ENCODE results near the gene ZDHHC14.

ZDHHC14 gene

DNA sequence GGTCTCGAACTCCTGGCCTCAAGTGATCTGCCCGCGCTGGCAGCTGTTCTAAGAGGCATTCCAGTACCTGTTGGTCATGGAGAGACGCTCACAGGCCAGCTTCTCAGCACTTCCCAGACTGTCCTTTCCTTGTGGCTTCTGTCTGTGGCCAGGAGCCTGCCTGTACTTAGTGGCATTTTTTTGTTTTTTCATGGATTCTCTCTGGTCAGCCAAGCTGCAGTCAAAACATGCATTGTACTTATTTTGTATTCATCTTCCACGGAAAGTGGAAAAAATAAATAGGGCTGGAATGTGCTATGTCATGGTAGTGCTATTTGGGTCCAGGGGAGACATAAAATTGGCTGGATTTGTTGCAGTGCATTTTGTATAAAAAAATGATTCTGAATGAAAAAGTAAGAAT lies 29.1 kb downstream of the ZDHHC14 start:
- H3K9ac ChIP-seq (ENCODE audit: low read length) = no peak overlapping the region
- H3K4me1 ChIP-seq (ENCODE audit: insufficient read depth, low read length) = no peaks in the 10 kb centered on the region
- H3K27ac ChIP-seq (ENCODE audit: low read depth, low read length) = no peak overlapping the region
- no peak overlapping the region for H3K4me3 ChIP-seq (ENCODE audit: low read depth in 1 of 2, low read length in 2 of 2)
- H3K9me3 ChIP-seq (ENCODE audit: low read length) = no peaks in the 10 kb centered on the region
- no peaks in the 10 kb centered on the region for H3K27me3 ChIP-seq (ENCODE audit: control insufficient read depth in 1 of 2, insufficient read depth in 2 of 2, low read length in 2 of 2)
- no peaks in the 10 kb centered on the region for H3K36me3 ChIP-seq (ENCODE audit: insufficient read depth, low read length)

DNA sequence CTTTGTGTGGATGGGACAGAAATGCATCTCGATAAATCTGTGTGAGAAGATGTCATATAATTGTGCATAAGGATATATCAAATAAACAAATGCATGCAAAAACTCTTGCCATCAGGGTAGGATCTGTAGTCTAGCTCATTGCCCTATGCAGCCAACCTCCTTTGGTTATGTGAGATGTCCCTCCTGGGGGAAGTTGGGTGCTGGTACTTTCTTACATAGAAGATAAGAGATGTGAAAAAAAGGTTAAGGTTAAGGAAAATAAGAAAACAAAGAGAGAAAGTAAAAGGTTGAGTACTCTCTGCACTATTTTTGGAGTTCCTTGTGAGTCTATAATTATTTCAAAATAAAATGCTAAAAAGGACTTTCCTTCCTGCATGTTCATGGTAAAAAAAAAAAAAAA lies 30.4 kb downstream of the ZDHHC14 start:
- H3K9ac ChIP-seq (ENCODE audit: low read length) = no peak overlapping the region
- H3K27me3 ChIP-seq (ENCODE audit: control insufficient read depth in 1 of 2, insufficient read depth in 2 of 2, low read length in 2 of 2) = no peaks in the 10 kb centered on the region
- no peak overlapping the region for H3K27ac ChIP-seq (ENCODE audit: low read depth, low read length)
- no peaks in the 10 kb centered on the region for H3K4me1 ChIP-seq (ENCODE audit: insufficient read depth, low read length)
- no peak overlapping the region for H3K4me3 ChIP-seq (ENCODE audit: low read depth in 1 of 2, low read length in 2 of 2)
- no peaks in the 10 kb centered on the region for H3K9me3 ChIP-seq (ENCODE audit: low read length)
- H3K36me3 ChIP-seq (ENCODE audit: insufficient read depth, low read length) = no peaks in the 10 kb centered on the region

DNA sequence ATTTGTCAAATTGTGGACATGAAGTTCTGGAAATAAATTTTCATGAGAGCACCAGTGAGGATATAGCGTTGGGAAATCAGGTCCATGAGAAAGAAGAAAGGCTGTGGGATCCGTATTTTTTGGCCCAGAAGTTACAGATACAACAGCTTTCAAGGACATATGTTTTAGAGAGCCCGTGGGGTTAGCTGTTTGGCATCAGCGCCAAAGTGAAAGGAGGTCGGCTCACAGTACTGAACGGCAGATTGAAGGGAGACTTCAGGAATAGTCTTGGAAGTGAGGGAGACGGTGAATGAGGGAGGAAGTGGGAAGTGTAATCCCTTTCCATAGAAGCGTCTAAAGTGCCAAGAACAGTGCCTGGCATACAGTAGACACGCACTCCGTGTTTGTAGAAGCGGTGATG lies 31.8 kb downstream of the ZDHHC14 start:
- Histone ChIP-seq H3K36me3 (ENCODE audit: insufficient read depth, low read length) (no peaks in the 10 kb centered on the region), H3K4me3 (ENCODE audit: low read depth in 1 of 2, low read length in 2 of 2) (no peak overlapping the region), H3K27ac (ENCODE audit: low read depth, low read length) (no peak overlapping the region)

DNA sequence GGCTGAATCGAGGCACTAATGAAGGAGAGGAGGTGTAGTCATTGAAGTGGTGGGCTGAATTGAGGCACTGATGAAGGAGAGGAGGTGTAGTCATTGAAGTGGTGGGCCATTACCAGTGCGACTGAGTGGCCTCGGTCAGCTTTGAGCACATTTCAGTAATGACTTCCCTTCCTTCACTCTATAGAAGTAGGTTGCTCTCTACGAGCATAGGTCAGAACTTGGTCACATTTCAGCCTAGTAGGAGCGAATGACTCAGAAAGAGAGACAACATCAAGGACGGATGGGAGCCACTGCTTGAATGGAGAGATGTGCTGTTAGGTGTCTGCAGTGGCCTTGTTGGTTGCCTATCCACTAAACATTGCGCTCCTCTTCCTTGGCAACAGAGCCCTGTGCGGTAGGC lies 39.5 kb downstream of the ZDHHC14 start:
- Histone ChIP-seq H3K36me3 (ENCODE audit: insufficient read depth, low read length) (no peaks in the 10 kb centered on the region), H3K9me3 (ENCODE audit: low read length) (no peaks in the 10 kb centered on the region), H3K9ac (ENCODE audit: low read length) (no peak overlapping the region), H3K27me3 (ENCODE audit: control insufficient read depth in 1 of 2, insufficient read depth in 2 of 2, low read length in 2 of 2) (no peaks in the 10 kb centered on the region), H3K4me1 (ENCODE audit: insufficient read depth, low read length) (no peaks in the 10 kb centered on the region), H3K4me3 (ENCODE audit: low read depth in 1 of 2, low read length in 2 of 2) (no peak overlapping the region), H3K27ac (ENCODE audit: low read depth, low read length) (no peak overlapping the region)

More for the DNA sequence above, 31.8 kb downstream of the ZDHHC14 start:
- Histone ChIP-seq H3K4me1 (ENCODE audit: insufficient read depth, low read length) (no peaks in the 10 kb centered on the region), H3K27me3 (ENCODE audit: control insufficient read depth in 1 of 2, insufficient read depth in 2 of 2, low read length in 2 of 2) (no peaks in the 10 kb centered on the region), H3K9me3 (ENCODE audit: low read length) (no peaks in the 10 kb centered on the region), H3K9ac (ENCODE audit: low read length) (no peak overlapping the region)

DNA sequence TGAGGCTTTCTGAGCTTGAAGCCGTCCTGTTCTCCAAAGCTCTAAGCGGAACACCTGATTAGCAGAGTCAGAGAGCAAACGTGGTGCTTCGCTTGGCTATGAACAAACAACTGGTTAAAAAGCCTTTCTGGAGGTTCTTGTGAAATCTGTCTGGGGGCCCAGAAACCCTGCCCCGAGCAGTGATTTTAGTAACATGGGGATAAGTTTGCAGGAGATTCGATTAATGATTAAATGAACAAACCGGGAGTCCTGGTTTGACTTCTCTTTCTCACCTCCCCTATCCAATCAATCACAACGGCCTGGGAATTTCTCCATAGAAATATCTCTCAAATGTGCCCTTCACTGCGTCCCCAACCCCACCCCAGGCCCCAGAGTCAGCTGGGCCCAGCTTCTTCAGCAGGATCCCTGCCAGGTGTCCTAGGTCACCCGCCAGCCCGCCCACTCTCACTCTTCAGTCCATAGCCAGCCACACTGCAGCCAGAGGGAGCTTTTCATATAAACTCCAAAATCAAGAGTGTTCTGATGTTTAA lies 43.6 kb downstream of the ZDHHC14 start:
- H3K4me1 ChIP-seq (ENCODE audit: insufficient read depth, low read length) = no peaks in the 10 kb centered on the region
- no peaks in the 10 kb centered on the region for H3K36me3 ChIP-seq (ENCODE audit: insufficient read depth, low read length)
- H3K27ac ChIP-seq (ENCODE audit: low read depth, low read length) = no peak overlapping the region
- no peak overlapping the region for H3K9ac ChIP-seq (ENCODE audit: low read length)
- no peak overlapping the region for H3K4me3 ChIP-seq (ENCODE audit: low read depth in 1 of 2, low read length in 2 of 2)
- no peaks in the 10 kb centered on the region for H3K9me3 ChIP-seq (ENCODE audit: low read length)
- no peaks in the 10 kb centered on the region for H3K27me3 ChIP-seq (ENCODE audit: control insufficient read depth in 1 of 2, insufficient read depth in 2 of 2, low read length in 2 of 2)

DNA sequence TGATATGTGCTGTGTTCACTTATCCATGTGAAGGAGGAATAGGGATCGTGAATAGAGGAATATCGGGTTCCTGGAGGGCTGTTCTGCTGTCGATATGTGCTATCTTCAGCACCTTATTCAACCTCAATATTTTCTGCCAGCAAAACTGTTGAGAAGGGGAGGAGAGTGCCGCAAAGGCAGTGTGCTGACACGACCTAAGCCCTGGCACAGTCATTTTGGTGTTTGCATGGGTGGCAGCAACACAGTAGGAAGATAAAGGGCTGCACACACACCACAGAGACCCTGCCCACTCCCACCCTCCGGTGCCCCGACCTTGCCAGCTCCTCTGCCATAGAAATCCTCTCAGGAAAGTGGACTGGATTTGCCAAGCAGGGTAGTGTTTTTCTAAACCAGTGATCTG lies 47.0 kb downstream of the ZDHHC14 start:
- Histone ChIP-seq H3K9ac (ENCODE audit: low read length) (no peak overlapping the region), H3K27me3 (ENCODE audit: control insufficient read depth in 1 of 2, insufficient read depth in 2 of 2, low read length in 2 of 2) (no peaks in the 10 kb centered on the region), H3K4me1 (ENCODE audit: insufficient read depth, low read length) (no peaks in the 10 kb centered on the region)

DNA sequence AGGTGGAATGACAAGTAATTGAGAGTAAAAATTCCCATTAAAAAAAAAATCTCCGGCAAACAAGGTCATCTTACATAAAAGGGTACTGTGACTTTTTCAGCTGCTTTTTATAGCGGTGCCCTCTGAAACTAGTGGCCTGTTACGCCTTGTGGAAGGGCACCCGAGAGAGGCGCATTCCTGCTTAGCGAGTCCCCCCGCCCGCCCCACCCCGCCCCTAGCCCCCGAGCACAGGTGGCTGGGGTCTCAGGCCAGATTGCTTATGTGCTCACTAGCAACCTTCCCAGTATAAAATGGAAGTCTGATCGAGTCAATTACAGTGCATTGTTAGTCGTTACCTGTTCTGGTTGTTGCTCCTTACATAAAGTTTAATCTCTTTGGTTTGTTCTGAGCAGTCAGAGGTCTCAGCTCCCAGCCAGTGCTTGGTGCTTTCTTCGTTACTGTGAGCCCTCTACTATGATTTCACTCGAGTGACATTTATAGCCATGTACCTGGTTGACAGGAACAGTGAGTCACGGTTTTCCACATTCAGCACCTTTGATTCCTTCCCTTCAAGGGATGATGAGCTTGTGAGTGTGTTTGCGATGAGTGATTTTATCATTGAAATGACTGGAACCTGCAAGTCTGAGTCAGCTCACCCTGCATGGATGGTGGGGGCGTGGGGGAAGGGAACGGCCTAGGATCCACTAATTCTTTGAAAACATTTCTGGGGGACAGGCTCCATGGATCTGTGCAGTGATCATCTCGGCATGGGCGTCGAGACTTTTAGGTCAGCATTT lies 47.6 kb downstream of the ZDHHC14 start:
- H3K27ac ChIP-seq (ENCODE audit: low read depth, low read length) = no peak overlapping the region
- no peaks in the 10 kb centered on the region for H3K4me1 ChIP-seq (ENCODE audit: insufficient read depth, low read length)
- no peaks in the 10 kb centered on the region for H3K36me3 ChIP-seq (ENCODE audit: insufficient read depth, low read length)
- H3K9me3 ChIP-seq (ENCODE audit: low read length) = no peaks in the 10 kb centered on the region
- no peak overlapping the region for H3K4me3 ChIP-seq (ENCODE audit: low read depth in 1 of 2, low read length in 2 of 2)
- no peaks in the 10 kb centered on the region for H3K27me3 ChIP-seq (ENCODE audit: control insufficient read depth in 1 of 2, insufficient read depth in 2 of 2, low read length in 2 of 2)
- no peak overlapping the region for H3K9ac ChIP-seq (ENCODE audit: low read length)

More for the DNA sequence above, 47.0 kb downstream of the ZDHHC14 start:
- Histone ChIP-seq H3K27ac (ENCODE audit: low read depth, low read length) (no peak overlapping the region), H3K4me3 (ENCODE audit: low read depth in 1 of 2, low read length in 2 of 2) (no peak overlapping the region), H3K36me3 (ENCODE audit: insufficient read depth, low read length) (no peaks in the 10 kb centered on the region), H3K9me3 (ENCODE audit: low read length) (no peaks in the 10 kb centered on the region)

DNA sequence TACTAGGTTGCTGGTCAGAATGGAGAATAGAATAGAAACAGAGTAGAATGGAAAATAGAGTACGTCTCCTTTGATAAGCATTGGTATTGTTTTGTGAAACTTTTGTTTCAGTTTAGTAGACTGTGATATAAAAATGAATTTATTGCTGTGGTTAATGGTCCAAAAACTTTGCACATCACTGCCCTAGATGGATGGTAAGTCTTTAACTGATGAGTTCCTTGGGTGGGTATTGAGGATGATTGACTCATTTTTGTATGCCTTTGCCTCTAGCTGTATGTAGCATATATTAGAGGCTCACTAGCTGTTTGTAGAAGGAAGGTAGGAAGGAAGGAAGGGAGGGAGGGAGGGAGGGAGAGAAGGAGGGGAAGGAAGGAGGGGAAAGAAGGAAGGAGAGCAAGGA lies 48.3 kb downstream of the ZDHHC14 start:
- H3K27me3 ChIP-seq (ENCODE audit: control insufficient read depth in 1 of 2, insufficient read depth in 2 of 2, low read length in 2 of 2) = no peaks in the 10 kb centered on the region
- no peaks in the 10 kb centered on the region for H3K4me1 ChIP-seq (ENCODE audit: insufficient read depth, low read length)
- H3K36me3 ChIP-seq (ENCODE audit: insufficient read depth, low read length) = no peaks in the 10 kb centered on the region
- no peaks in the 10 kb centered on the region for H3K9me3 ChIP-seq (ENCODE audit: low read length)
- H3K4me3 ChIP-seq (ENCODE audit: low read depth in 1 of 2, low read length in 2 of 2) = no peak overlapping the region
- H3K27ac ChIP-seq (ENCODE audit: low read depth, low read length) = no peak overlapping the region
- no peak overlapping the region for H3K9ac ChIP-seq (ENCODE audit: low read length)

DNA sequence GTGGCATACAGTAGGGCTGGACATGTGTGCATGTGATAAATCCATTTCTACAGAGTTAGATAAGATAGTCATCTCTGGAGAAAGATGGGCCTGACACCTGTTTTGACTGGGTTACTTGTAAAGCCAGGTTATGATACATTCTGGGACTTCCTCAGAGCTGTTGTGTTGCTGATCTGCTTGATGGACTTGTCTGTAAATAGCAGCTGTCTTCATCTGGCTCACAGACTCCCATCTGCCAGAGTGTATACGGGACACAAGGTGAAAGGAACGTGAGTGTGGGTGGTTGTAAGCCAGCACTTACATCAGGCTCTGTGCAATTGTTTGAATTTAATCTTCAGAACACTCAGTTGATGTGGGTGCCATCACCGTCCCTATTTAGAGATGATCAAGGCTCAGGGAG lies 49.8 kb downstream of the ZDHHC14 start:
- Histone ChIP-seq H3K36me3 (ENCODE audit: insufficient read depth, low read length) (no peaks in the 10 kb centered on the region), H3K4me3 (ENCODE audit: low read depth in 1 of 2, low read length in 2 of 2) (no peak overlapping the region), H3K27me3 (ENCODE audit: control insufficient read depth in 1 of 2, insufficient read depth in 2 of 2, low read length in 2 of 2) (no peaks in the 10 kb centered on the region), H3K9ac (ENCODE audit: low read length) (no peak overlapping the region), H3K9me3 (ENCODE audit: low read length) (no peaks in the 10 kb centered on the region), H3K27ac (ENCODE audit: low read depth, low read length) (no peak overlapping the region), H3K4me1 (ENCODE audit: insufficient read depth, low read length) (peaks cover 7% of the 10 kb centered on the region)

DNA sequence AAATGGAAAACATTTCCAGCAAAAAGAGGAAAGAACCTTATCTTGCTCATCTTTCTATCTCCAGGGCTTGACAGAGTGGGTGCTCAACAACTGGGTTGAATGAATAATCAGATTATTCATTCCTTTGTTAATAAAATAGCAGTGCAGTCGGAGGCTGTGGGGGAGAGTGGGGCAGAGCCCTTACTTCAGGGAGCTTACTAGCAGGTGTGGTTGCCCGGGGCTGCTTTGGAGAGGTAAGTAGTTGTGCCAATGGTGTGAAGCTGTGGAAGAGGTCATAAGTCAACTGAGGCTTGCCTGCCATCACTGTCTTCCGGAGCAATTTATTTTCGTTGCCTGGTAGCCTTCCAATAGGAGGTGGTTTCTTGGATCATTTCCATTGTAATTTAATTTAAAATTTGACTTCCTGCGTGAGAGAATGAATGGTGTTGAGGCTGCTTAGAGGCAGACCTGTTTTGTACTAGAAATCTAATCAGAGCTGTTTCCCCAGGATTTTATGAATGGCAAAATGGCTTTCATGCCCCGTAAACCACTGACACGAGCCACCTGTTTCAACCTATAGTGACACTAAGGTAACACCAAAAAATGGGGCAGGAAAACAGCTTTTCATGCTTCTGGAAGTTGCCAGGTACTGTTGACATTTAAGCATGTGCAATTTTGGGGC lies 51.4 kb downstream of the ZDHHC14 start:
- H3K9me3 ChIP-seq (ENCODE audit: low read length) = no peaks in the 10 kb centered on the region
- no peak overlapping the region for H3K27ac ChIP-seq (ENCODE audit: low read depth, low read length)
- no peaks in the 10 kb centered on the region for H3K27me3 ChIP-seq (ENCODE audit: control insufficient read depth in 1 of 2, insufficient read depth in 2 of 2, low read length in 2 of 2)
- no peaks in the 10 kb centered on the region for H3K36me3 ChIP-seq (ENCODE audit: insufficient read depth, low read length)
- H3K9ac ChIP-seq (ENCODE audit: low read length) = no peak overlapping the region
- H3K4me3 ChIP-seq (ENCODE audit: low read depth in 1 of 2, low read length in 2 of 2) = no peak overlapping the region
- H3K4me1 ChIP-seq (ENCODE audit: insufficient read depth, low read length) = peaks cover 7% of the 10 kb centered on the region

DNA sequence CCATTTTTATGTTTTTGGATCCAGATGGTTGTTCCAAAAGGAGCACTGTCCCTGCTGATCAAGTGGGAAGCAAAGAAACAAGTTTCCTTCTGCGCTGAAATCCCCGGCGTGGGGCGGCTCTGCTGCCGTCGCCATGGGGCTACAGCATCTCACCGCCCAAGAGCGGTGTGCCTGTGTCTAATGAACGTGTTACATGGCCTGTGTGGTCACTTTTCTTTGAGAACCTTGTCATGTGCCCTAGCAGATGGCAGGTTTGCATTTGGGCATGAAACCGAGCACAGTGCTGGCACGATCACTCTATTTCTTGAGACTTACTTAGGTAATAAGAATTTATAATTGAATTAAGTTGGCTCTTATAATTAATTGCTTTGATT lies 51.9 kb downstream of the ZDHHC14 start:
- Histone ChIP-seq H3K9me3 (ENCODE audit: low read length) (no peaks in the 10 kb centered on the region), H3K9ac (ENCODE audit: low read length) (no peak overlapping the region), H3K27me3 (ENCODE audit: control insufficient read depth in 1 of 2, insufficient read depth in 2 of 2, low read length in 2 of 2) (no peaks in the 10 kb centered on the region), H3K36me3 (ENCODE audit: insufficient read depth, low read length) (no peaks in the 10 kb centered on the region), H3K4me3 (ENCODE audit: low read depth in 1 of 2, low read length in 2 of 2) (no peak overlapping the region), H3K27ac (ENCODE audit: low read depth, low read length) (no peak overlapping the region), H3K4me1 (ENCODE audit: insufficient read depth, low read length) (peaks cover 7% of the 10 kb centered on the region)

DNA sequence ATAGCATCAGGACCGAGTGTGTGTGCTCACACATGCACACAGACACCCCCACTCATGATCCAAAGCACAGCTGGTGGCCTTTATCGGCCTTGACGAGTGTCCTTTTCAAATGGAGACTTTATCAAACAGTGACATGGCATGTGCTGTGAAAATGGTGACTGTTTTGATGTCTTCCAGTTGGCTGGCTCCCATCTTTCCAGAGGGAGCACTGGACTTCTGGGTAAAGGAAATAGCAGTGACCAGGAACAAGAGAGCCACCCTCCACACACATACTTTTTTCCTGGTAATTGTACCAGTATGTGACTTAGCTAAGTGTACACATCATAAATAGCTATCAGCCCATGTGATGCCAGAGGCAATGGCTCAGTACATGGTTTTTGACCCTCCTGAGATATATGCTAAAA lies 52.7 kb downstream of the ZDHHC14 start:
- no peak overlapping the region for H3K9ac ChIP-seq (ENCODE audit: low read length)
- H3K27me3 ChIP-seq (ENCODE audit: control insufficient read depth in 1 of 2, insufficient read depth in 2 of 2, low read length in 2 of 2) = no peaks in the 10 kb centered on the region
- H3K4me1 ChIP-seq (ENCODE audit: insufficient read depth, low read length) = peaks cover 7% of the 10 kb centered on the region
- no peaks in the 10 kb centered on the region for H3K9me3 ChIP-seq (ENCODE audit: low read length)
- H3K4me3 ChIP-seq (ENCODE audit: low read depth in 1 of 2, low read length in 2 of 2) = no peak overlapping the region
- H3K36me3 ChIP-seq (ENCODE audit: insufficient read depth, low read length) = no peaks in the 10 kb centered on the region
- no peak overlapping the region for H3K27ac ChIP-seq (ENCODE audit: low read depth, low read length)

All from muscle layer of colon (tissue), 2 donors.